Measurements from ENCODE around the gene MACROD1. TPM values are rescaled to one million over a fixed set of nuclear protein-coding genes. Genes with fewer than 3 reads are reported as not detected.

Gene MACROD1
- total RNA-seq, 4 donors from 2014 or later, result 10.4 to 31.5 (median 19.5) TPM

DNA sequence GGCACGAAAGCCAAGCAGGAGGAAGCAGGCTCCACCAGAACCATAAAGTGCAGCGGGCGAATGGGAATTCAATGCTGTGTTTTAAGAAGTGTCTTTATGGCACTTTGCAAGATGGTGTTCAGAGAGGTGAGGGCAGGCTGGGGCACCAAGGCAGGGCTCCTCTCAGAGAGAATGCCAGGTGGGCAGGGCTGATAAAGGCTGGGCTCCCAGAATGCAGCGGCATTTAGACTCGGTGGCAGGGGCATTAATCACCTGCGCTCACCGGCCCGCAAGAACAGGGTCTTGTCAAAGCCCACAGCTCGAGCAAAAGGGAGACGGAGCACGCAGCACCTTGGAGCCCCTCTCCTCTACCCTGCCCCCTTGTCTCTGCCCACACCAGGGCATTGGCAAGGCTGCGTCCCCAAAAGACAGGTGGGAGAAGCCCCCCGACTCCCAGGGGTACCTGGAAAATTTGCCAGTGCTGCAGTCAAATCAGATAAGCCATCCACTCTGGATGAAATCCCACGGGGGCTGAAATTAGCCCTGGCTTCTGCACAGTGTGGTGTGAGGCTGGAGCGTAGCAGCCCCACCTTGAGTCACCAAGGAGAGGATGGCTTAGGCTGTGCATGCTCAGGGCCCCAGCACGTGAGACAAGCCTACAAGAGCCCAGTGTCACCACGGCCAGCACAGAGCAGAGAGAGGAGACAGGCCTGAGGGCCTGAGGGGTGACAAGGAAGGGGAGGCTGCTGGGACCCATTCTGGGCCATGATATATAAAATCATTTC lies 8.1 kb downstream of the MACROD1 start:
- Histone ChIP-seq H3K9me3 (no peaks in the 10 kb centered on the region), H3K4me3 (no peak overlapping the region), H3K27ac (no peak overlapping the region), H3K4me1 (peaks cover 2 to 13% (median 2%) of the 10 kb centered on the region in 3 donors), H3K27me3 (no peaks in the 10 kb centered on the region), H3K36me3 (peaks cover 0 to 10% (median 0%) of the 10 kb centered on the region in 3 donors)
- 87 to 91% methylated on average over 15 to 16 of the region's 17 CpGs for WGBS, 2 donors
- TF ChIP-seq, protein P1, sequence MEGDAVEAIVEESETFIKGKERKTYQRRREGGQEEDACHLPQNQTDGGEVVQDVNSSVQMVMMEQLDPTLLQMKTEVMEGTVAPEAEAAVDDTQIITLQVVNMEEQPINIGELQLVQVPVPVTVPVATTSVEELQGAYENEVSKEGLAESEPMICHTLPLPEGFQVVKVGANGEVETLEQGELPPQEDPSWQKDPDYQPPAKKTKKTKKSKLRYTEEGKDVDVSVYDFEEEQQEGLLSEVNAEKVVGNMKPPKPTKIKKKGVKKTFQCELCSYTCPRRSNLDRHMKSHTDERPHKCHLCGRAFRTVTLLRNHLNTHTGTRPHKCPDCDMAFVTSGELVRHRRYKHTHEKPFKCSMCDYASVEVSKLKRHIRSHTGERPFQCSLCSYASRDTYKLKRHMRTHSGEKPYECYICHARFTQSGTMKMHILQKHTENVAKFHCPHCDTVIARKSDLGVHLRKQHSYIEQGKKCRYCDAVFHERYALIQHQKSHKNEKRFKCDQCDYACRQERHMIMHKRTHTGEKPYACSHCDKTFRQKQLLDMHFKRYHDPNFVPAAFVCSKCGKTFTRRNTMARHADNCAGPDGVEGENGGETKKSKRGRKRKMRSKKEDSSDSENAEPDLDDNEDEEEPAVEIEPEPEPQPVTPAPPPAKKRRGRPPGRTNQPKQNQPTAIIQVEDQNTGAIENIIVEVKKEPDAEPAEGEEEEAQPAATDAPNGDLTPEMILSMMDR (IDR thresholded peaks at IDR 0.05), result no peak
- no peak for TF ChIP-seq POLR2A (IDR thresholded peaks at IDR 0.05)
- intact Hi-C loops (cut with DNase I), result no loop called here
- no peak for DNase-seq

DNA sequence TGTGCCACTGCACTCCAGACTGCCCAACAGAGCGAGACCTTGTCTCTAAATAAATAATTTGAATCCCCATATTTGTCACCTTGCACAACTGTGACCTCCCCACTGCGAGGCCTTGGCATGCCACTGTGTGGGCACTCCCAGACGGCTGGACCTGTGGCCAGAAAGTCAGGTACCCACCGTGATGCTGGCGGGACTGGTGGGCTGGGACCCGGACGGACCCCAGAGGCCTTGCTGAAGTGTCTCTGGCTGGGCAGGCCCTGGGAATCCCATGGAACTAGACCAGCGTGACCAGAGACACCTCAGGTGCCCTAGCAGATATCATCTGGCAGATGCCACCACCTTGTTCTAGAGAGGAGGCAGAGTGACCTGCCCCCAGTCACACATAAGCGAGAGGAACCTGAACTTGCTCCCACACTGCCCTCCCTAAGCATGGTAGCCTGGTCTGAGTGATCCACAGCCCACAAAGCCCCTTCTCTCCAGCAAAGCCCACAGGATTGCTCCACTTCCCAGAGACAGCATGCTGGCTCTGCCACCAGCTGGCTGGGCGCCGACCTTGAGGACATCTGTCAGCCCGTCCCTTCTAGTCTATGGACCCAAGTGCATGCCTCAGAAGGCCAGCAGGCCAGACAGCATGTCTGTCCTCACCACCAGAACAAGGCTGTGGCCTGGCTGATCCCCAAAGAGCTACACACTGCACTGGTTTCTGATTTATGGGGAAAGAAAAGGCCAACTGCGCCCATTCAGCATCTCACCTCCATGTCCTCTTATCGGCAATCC lies 9.5 kb downstream of the MACROD1 start:
- H3K36me3 ChIP-seq, result peaks cover 0 to 11% (median 0%) of the 10 kb centered on the region in 3 donors
- TF ChIP-seq, protein P1 (IDR thresholded peaks at IDR 0.05), result no peak
- no peak for TF ChIP-seq POLR2A (IDR thresholded peaks at IDR 0.05)
- H3K9me3 ChIP-seq, result no peaks in the 10 kb centered on the region
- peaks cover 3 to 16% (median 4%) of the 10 kb centered on the region in 3 donors for H3K4me1 ChIP-seq
- no peak overlapping the region for H3K27ac ChIP-seq
- no peak for DNase-seq
- intact Hi-C loops (cut with DNase I), result no loop called here
- H3K27me3 ChIP-seq, result no peaks in the 10 kb centered on the region
- no peak overlapping the region for H3K4me3 ChIP-seq
- WGBS, 2 donors, result 81 to 93% methylated on average over 4 to 8 of the region's 14 CpGs

DNA sequence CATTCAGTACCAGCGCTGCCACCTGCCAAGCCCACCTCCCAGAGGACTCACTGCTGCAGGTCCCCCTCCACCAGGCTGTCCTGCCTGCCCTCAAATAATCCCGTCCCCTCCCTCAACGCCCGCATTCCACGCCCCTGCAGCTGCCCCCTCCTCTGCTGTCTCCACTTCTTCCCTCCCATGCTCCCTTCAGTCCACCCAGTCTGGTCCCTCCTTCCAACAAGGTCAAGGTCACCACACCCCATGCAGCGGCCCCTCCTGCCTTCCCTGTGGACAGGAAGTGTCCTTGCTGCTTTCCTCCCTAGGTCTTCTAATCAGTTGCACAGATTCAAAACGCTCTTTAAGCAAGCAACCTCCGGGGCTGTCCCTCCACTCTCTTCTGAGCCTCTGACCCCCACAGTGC lies 12.1 kb downstream of the MACROD1 start:
- H3K27ac ChIP-seq, result no peak overlapping the region
- no peaks in the 10 kb centered on the region for H3K27me3 ChIP-seq
- intact Hi-C loops (cut with DNase I), result no loop called here
- TF ChIP-seq, protein P1 (IDR thresholded peaks at IDR 0.05), result no peak
- TF ChIP-seq POLR2A (IDR thresholded peaks at IDR 0.05), result no peak
- no peaks in the 10 kb centered on the region for H3K9me3 ChIP-seq
- 52 to 53% methylated on average over 8 of the region's 8 CpGs for WGBS, 2 donors
- H3K36me3 ChIP-seq, result peaks cover 0 to 28% (median 0%) of the 10 kb centered on the region in 3 donors
- peaks cover 3 to 23% (median 4%) of the 10 kb centered on the region in 3 donors for H3K4me1 ChIP-seq
- DNase-seq, result no peak
- H3K4me3 ChIP-seq, result no peak overlapping the region

DNA sequence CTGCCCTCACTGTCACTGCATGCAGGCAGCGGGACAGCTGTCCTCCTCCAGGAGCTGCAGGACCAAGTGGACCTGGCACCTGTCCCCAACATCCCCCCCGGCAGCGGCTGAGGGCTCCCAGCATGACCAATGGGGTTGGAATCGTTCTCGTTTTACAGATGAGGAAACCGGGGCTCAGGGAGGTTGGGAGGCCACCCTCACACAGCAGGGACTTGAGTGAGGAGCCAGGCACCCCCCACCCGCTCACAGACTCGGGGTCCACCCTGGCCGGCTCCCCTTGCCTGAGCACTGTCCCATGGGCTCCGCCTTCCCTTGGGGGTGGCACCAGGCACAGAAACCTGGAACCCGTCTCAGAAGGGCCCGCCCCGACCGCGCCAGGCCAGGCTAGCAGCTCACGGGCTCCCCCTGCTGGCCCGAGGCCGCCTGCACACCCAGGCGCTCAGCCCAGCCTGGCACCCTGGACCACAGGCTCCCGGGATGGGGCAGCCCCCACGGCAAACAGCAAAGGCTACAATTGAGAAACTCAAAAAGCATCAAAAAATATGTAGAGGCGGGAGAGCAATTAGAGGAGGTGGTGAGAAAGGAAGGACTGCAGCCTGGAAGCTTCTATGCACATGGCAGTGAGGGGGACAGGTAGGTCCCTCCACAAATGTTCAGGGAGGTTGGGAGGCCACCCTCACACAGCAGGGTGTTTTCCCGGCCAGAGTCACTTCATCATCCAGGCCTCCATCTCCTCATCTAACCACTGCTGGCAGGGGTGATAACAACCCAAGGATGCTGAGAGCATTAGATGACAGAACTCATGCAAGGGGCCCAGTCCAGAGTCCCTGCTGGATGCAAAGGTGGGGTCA lies 12.8 kb downstream of the MACROD1 start:
- intact Hi-C loops (cut with DNase I), result no loop called here
- H3K4me3 ChIP-seq, result peak overlapping the region in 1 of 4 donors; percentile 41
- WGBS, 2 donors, result 10% methylated on average over 2 to 4 of the region's 23 CpGs

More for the DNA sequence above, 12.8 kb downstream of the MACROD1 start:
- no peaks in the 10 kb centered on the region for H3K9me3 ChIP-seq
- TF ChIP-seq POLR2A (IDR thresholded peaks at IDR 0.05), result no peak
- TF ChIP-seq, protein P1 (IDR thresholded peaks at IDR 0.05), result peak; percentile 92 to 100 (median 98)
- DNase-seq, result no peak
- no peaks in the 10 kb centered on the region for H3K27me3 ChIP-seq
- no peak overlapping the region for H3K27ac ChIP-seq
- H3K4me1 ChIP-seq, result peaks cover 3 to 30% (median 11%) of the 10 kb centered on the region in 3 donors
- H3K36me3 ChIP-seq, result peaks cover 0 to 28% (median 0%) of the 10 kb centered on the region in 3 donors
